H1 (cell line): Measurements from ENCODE around the gene IGFBP6. TPM values are rescaled to one million over a fixed set of nuclear protein-coding genes. Genes with fewer than 3 reads are reported as not detected.

ENCODE experiments used
- CREB1 ChIP-seq: IDR thresholded peaks from 2 replicates; pipeline ENCODE4 v1.6.1; 2012; ENCODE audit warnings: inconsistent platforms
- EP300 ChIP-seq, 2 experiments: IDR thresholded peaks; 1 replicate in 1 of 2; 2 replicates in 1 of 2; pipeline ENCODE4 v1.6.1; 2011 to 2012; ENCODE audit warnings: low read depth in 2 of 2, low read length in 2 of 2, mild to moderate bottlenecking in 2 of 2, borderline replicate concordance in 1 of 2, inconsistent platforms in 1 of 2, moderate library complexity in 1 of 2
- RFX5 ChIP-seq: IDR thresholded peaks from 2 replicates; pipeline ENCODE4 v1.6.1; 2011; ENCODE audit warnings: low read depth, low read length, improper control_type of control experiment, borderline replicate concordance
- polyA plus RNA-seq, 7 experiments: library from polyadenylated mRNA; depleted of rRNA in 3 of 7; stranded (reverse) in 5 of 7; unstranded in 2 of 7; fragments of >200 nt in 5 of 7; fragments of 200-250 nt in 2 of 7; gene quantifications; 1 replicate in 5 of 7; 2 replicates in 1 of 7; 4 replicates in 1 of 7; pipeline versions ENCODE4 v1.2.1 to v1.2.3, GENCODE V29; 2011 to 2013; ENCODE audit warnings: missing spikeins in 2 of 7, mixed read lengths in 2 of 7
- total RNA-seq: library from RNA; stranded (reverse); fragmentation: NEBNext Ultra II Directional; extraction: Animal tissue kit (Norgen Biotek cat#: 25700); gene quantifications from 2 replicates; pipeline ENCODE4 v1.2.1, GENCODE V29; 2021

Gene IGFBP6
- total and polyA plus RNA-seq, 2 of the 8 experiments (the other 6 are each of a cell fraction or from before 2014, with no cell fraction given): 13.7 to 14.7 TPM

GRCh38 chr12:53069621-53070410, 27.7 kb upstream of the IGFBP6 start (continued):
- TF ChIP-seq EP300 (IDR thresholded peaks at IDR 0.05; ENCODE audit: borderline replicate concordance in 1 of 2, low read depth in 2 of 2, low read length in 2 of 2): no peak
- TF ChIP-seq RFX5: no peak
- TF ChIP-seq CREB1: no peak
